Stomach (tissue), 9 donors: ENCODE results near the gene PDE4B. TPM values are rescaled to one million over a fixed set of nuclear protein-coding genes. Genes with fewer than 3 reads are reported as not detected.
"Not testable (repeated sequence)": the region's sequence is repeated elsewhere in the genome, so short reads cannot be mapped to it uniquely, and the experiment has no call there.

ENCODE experiments used
- DNase-seq, 2 donors: peaks; one replicate each; pipeline versions ENCODE4 v3.0.0 to v3.0.0-alpha.2; 2013 to 2019
- H3K27ac ChIP-seq, 5 donors: fragments of 200-600 bp in 4 of 5; sonication (generic) in 4 of 5; one replicate each; pipeline ENCODE4 v1.5.1; 2013 to 2019; ENCODE audit warnings: mild to moderate bottlenecking in 1 of 5, moderate library complexity in 1 of 5
- H3K27me3 ChIP-seq, 3 donors: fragments of 200-600 bp; sonication (generic); one replicate each; pipeline ENCODE4 v1.5.1; 2017 to 2019; ENCODE audit warnings: mixed run types in 1 of 3
- H3K36me3 ChIP-seq, 4 donors: fragments of 200-600 bp; sonication (generic); 1 replicate in 3 of 4; 2 replicates in 1 of 4; pipeline ENCODE4 v1.5.1; 2016 to 2019
- H3K4me1 ChIP-seq, 4 donors: fragments of 200-600 bp; sonication (generic); one replicate each; pipeline ENCODE4 v1.5.1; 2016 to 2019
- H3K4me3 ChIP-seq, 4 donors: fragments of 200-600 bp; sonication (generic) in 3 of 4; one replicate each; pipeline ENCODE4 v1.5.1; 2016 to 2019; ENCODE audit warnings: mild to moderate bottlenecking in 1 of 4
- H3K9me3 ChIP-seq, 4 donors: fragments of 200-600 bp; sonication (generic); one replicate each; pipeline ENCODE4 v1.5.1; 2016 to 2019
- EP300 ChIP-seq: sonication (generic); formaldehyde crosslinking; IDR thresholded peaks from one replicate; pipeline ENCODE4 v1.6.1; 2017; ENCODE audit warnings: antibody characterized with exemption
- POLR2A ChIP-seq, 4 donors: fragments of 450-650 bp; IDR thresholded peaks; one replicate each; pipeline ENCODE4 v1.6.1; 2016; ENCODE audit warnings: antibody characterized with exemption in 4 of 4, control low read depth in 2 of 4, mild to moderate bottlenecking in 1 of 4, moderate library complexity in 1 of 4
- POLR2AphosphoS5 ChIP-seq, 3 donors: sonication (generic); formaldehyde crosslinking; IDR thresholded peaks; one replicate each; pipeline ENCODE4 v1.6.1; 2016; ENCODE audit warnings: antibody characterized with exemption in 3 of 3
- WGBS, 5 donors: extraction: QIAGEN DNeasy Blood & Tissue Kit in 3 of 5; methylation state at CpG; one replicate each; pipeline versions ENCODE4 v1.1.5 to v1.1.7; 2013 to 2018; 5-methylcytosine and 5-hydroxymethylcytosine counted together
- intact Hi-C: fragments of 100-400 bp; cut with DNase I; formaldehyde crosslinking; loops from one replicate; pipeline ENCODE4 v1.15.1; 2023; ENCODE audit warnings: low total_unique reads
- polyA plus RNA-seq, 3 donors: library from polyadenylated mRNA; stranded (reverse); fragments of 200-250 nt; gene quantifications; one replicate each; pipeline ENCODE4 v1.2.3, GENCODE V29; 2013
- total RNA-seq, 5 donors: library from RNA; depleted of rRNA; stranded (reverse); fragments of >200 nt; gene quantifications; one replicate each; pipeline versions ENCODE4 v1.1.0 to v1.2.3, GENCODE V29; 2014 to 2016
- TF ChIP-seq, protein P1 (sequence below), 7 experiments: fragments of 450-650 bp in 4 of 7; fragments of 200-600 bp in 3 of 7; sonication (generic) in 3 of 7; IDR thresholded peaks; one replicate each; pipeline ENCODE4 v1.5.1; 2016 to 2019; ENCODE audit warnings: antibody characterized with exemption in 7 of 7, control low read depth in 2 of 7, mild to moderate bottlenecking in 1 of 7
- donor health status: healthy with polysubstance abuse.
- donor health status: Bipolar disorder and iron deficiency.
- donor health status: healthy.

PDE4B gene
- total and polyA plus RNA-seq, 8 donors = 0.45 to 34.3 (median 3.2) TPM

DNA sequence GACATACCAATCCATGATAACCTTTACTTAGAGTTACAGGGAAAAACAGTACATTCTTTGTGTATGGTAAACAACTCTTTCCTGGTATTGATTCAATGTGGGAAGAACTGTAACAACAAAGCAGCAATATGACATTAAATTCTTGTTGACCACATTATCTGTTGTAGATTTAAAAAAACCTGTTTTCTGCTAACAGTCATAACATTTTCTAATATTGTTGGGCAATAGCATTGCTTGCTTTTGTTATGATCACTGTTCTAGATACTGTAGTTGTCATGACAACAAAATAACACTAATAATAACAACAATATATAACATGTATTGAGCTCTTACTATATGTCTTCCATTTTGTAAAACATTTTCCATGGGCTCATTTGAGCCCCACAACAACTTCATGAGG, 54.2 kb downstream of the PDE4B start:
- Histone ChIP-seq H3K4me3 (no peak overlapping the region), H3K27me3 (no peaks in the 10 kb centered on the region), H3K36me3 (no peaks in the 10 kb centered on the region), H3K27ac (no peak overlapping the region), H3K9me3 (peaks cover 0 to 15% (median 12%) of the 10 kb centered on the region in 4 donors), H3K4me1 (no peaks in the 10 kb centered on the region)
- intact Hi-C loops = no loop called here
- no peak for DNase-seq
- no peak for TF ChIP-seq EP300
- TF ChIP-seq, protein P1, sequence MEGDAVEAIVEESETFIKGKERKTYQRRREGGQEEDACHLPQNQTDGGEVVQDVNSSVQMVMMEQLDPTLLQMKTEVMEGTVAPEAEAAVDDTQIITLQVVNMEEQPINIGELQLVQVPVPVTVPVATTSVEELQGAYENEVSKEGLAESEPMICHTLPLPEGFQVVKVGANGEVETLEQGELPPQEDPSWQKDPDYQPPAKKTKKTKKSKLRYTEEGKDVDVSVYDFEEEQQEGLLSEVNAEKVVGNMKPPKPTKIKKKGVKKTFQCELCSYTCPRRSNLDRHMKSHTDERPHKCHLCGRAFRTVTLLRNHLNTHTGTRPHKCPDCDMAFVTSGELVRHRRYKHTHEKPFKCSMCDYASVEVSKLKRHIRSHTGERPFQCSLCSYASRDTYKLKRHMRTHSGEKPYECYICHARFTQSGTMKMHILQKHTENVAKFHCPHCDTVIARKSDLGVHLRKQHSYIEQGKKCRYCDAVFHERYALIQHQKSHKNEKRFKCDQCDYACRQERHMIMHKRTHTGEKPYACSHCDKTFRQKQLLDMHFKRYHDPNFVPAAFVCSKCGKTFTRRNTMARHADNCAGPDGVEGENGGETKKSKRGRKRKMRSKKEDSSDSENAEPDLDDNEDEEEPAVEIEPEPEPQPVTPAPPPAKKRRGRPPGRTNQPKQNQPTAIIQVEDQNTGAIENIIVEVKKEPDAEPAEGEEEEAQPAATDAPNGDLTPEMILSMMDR (IDR thresholded peaks at IDR 0.05) = no peak
- no peak for TF ChIP-seq POLR2A (IDR thresholded peaks at IDR 0.05)
- no peak for TF ChIP-seq POLR2AphosphoS5 (IDR thresholded peaks at IDR 0.05)

DNA sequence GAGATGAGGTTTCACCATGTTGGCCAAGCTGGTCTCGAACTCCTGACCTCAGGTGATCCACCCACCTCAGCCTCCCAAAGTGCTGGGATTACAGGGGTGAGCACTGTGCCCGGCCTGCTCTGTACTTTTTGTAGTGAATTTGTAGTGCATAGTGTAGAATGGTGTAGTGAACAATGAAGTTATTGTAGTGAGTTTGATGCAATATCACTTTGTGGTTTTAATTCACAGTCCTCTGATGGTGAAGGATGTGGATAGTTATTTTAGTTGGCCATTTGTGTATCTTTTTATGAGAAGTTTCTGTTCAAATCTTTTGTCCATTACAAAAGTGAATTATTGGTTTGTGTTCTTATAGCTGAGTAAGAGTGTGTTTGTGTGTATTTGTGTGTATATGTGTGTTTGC, 57.6 kb downstream of the PDE4B start:
- intact Hi-C loops = no loop called here
- TF ChIP-seq EP300 (no peak), POLR2AphosphoS5 (IDR thresholded peaks at IDR 0.05) (no peak), POLR2A (IDR thresholded peaks at IDR 0.05) (no peak)
- TF ChIP-seq, protein P1 (IDR thresholded peaks at IDR 0.05) = no peak
- H3K27ac ChIP-seq = no peak overlapping the region
- no peak for DNase-seq
- H3K27me3 ChIP-seq = no peaks in the 10 kb centered on the region
- H3K4me1 ChIP-seq = no peaks in the 10 kb centered on the region
- WGBS, 5 donors = 79 to 92% (median 83%) methylated on average over 2 of the region's 2 CpGs
- H3K9me3 ChIP-seq = peaks cover 0 to 15% (median 12%) of the 10 kb centered on the region in 4 donors
- no peaks in the 10 kb centered on the region for H3K36me3 ChIP-seq
- no peak overlapping the region for H3K4me3 ChIP-seq

DNA sequence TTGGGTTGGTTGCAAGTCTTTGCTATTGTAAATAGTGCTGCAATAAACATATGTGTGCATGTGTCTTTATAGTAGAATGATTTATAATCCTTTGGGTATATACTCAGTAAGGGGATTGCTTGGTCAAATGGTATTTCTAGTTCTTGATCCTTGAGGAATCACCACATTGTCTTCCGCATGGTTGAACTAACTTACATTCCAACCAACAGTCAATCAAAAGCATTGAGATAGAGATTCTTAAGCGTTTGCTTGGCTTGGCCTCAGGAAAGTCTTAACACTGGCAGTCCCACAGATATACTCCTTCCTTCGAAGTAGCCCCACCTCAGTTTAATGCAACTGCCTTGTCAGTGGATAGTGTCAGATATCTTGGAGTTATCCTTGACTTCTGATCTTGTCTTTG, 63.9 kb downstream of the PDE4B start:
- DNase-seq, H3K4me3 ChIP-seq, H3K9me3 ChIP-seq, H3K36me3 ChIP-seq, intact Hi-C loops, H3K27me3 ChIP-seq, H3K27ac ChIP-seq, H3K4me1 ChIP-seq: not testable (repeated sequence)
- 81 to 89% (median 83%) methylated on average over 3 of the region's 3 CpGs for WGBS, 5 donors

DNA sequence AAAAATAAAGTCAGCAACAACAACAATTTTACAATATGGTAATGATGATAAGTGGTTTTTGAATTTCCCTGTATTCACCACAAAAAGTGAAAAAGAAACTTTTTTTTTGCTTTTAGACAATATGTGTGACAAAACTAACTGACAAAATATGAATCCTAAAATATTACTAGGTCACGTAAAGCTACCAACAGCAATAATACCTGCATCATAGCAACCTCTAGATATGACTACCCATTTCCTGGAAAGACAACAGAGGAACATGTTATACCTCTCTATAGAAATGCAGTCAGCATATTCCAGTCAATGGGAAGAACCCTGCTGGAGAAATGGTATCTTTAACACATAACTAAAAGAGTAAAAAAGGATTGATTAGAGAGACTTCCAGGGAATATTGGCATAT, 73.7 kb downstream of the PDE4B start:
- intact Hi-C loops = no loop called here
- H3K27me3 ChIP-seq = peaks cover 0 to 6% (median 0%) of the 10 kb centered on the region in 3 donors
- H3K36me3 ChIP-seq = no peaks in the 10 kb centered on the region
- H3K9me3 ChIP-seq = peaks cover 0 to 5% (median 2%) of the 10 kb centered on the region in 4 donors
- H3K27ac ChIP-seq = no peak overlapping the region
- WGBS, 5 donors = 84 to 88% (median 86%) methylated on average over 1 of the region's 1 CpG
- no peak for TF ChIP-seq EP300
- TF ChIP-seq, protein P1 (IDR thresholded peaks at IDR 0.05) = no peak
- no peak for TF ChIP-seq POLR2A (IDR thresholded peaks at IDR 0.05)
- no peak for TF ChIP-seq POLR2AphosphoS5 (IDR thresholded peaks at IDR 0.05)
- H3K4me3 ChIP-seq = no peak overlapping the region
- no peaks in the 10 kb centered on the region for H3K4me1 ChIP-seq
- DNase-seq = no peak

DNA sequence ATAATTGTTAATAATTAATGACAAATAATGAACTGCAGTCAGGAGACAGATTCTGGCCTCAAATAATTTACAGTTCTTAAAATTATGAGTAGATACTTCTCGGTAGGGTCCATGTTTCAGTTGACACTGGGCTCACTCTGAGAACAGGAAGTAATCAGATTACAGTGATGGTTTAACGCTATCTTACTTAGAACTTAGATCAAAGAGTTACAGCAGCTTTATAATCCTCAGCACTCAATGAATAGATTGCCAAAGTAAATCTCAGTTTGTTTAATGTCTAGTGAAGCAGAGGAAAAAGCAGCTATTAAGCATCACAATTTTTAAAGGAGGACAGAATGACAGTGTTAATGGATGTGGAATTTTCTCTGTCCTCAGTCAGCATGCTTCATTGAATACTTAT, 79.6 kb downstream of the PDE4B start:
- WGBS, 5 donors = 10 to 18% (median 14%) methylated on average over 2 of the region's 2 CpGs
- no peak for TF ChIP-seq POLR2AphosphoS5 (IDR thresholded peaks at IDR 0.05)
- TF ChIP-seq, protein P1 (IDR thresholded peaks at IDR 0.05) = no peak
- TF ChIP-seq EP300 = no peak
- TF ChIP-seq POLR2A (IDR thresholded peaks at IDR 0.05) = no peak
- H3K27ac ChIP-seq = no peak overlapping the region

DNA sequence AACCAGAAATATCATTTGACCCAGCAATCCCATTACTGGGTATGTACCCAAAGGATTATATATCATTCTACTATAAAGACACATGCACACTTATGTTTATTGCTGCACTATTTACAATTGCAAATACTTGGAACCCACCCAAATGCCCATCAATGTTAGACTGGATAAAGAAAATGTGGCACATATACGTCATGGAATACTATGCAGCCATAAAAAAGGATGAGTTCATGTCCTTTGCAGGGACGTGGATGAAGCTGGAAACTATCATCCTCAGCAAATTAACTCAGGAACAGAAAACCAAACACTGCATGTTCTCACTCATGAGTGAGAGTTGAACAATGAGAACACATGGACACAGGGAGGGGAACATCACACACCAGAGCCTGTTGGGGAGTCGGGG, 85.6 kb downstream of the PDE4B start:
- H3K9me3 ChIP-seq = peaks cover 0 to 12% (median 2%) of the 10 kb centered on the region in 4 donors
- H3K36me3 ChIP-seq, H3K27ac ChIP-seq, H3K27me3 ChIP-seq, H3K4me3 ChIP-seq, intact Hi-C loops, H3K4me1 ChIP-seq, DNase-seq: not testable (repeated sequence)
- WGBS, 5 donors = 72 to 84% (median 83%) methylated on average over 3 of the region's 3 CpGs

More for the DNA sequence above, 79.6 kb downstream of the PDE4B start:
- H3K9me3 ChIP-seq = peaks cover 0 to 3% (median 2%) of the 10 kb centered on the region in 4 donors
- H3K4me1 ChIP-seq = no peaks in the 10 kb centered on the region
- H3K27me3 ChIP-seq = no peaks in the 10 kb centered on the region
- DNase-seq = no peak
- no peak overlapping the region for H3K4me3 ChIP-seq
- H3K36me3 ChIP-seq = no peaks in the 10 kb centered on the region
- intact Hi-C loops = no loop called here
